Endometrial microvascular endothelial cells (primary cell): ENCODE results near the gene PDZRN4. TPM values are rescaled to one million over a fixed set of nuclear protein-coding genes. Genes with fewer than 3 reads are reported as not detected.
"Not testable (repeated sequence)": the region's sequence is repeated elsewhere in the genome, so short reads cannot be mapped to it uniquely, and the experiment has no call there.

ENCODE experiments used
- in situ Hi-C: cut with HindIII; loops from 2 replicates; pipeline ENCODE4 v1.10.0; 2017; ENCODE audit warnings: low sequenced_read_pairs, low pct_unique_long_range_greater_than_20kb; ENCODE audit errors: inconsistent ontology term
- total RNA-seq: library from RNA; depleted of rRNA; stranded (reverse); fragments of >200 nt; gene quantifications from one replicate; pipeline ENCODE4 v1.2.3, GENCODE V29; 2015; ENCODE audit errors: inconsistent ontology term

Gene PDZRN4
- total RNA-seq = not detected

GRCh38 chr12:41188058-41188840 lies at the start of gene PDZRN4:
Gene PDZRN4, plus strand, starts transcription at chr12:41188320.
- in situ Hi-C loops = no loop called here

GRCh38 chr12:41140117-41140516 lies 48.0 kb upstream of the PDZRN4 start:
- in situ Hi-C loops = no loop called here

GRCh38 chr12:41141104-41141503 lies 47.0 kb upstream of the PDZRN4 start:
- in situ Hi-C loops = no loop called here

GRCh38 chr12:41142376-41142775 lies 45.7 kb upstream of the PDZRN4 start:
- in situ Hi-C loops = no loop called here

DNA sequence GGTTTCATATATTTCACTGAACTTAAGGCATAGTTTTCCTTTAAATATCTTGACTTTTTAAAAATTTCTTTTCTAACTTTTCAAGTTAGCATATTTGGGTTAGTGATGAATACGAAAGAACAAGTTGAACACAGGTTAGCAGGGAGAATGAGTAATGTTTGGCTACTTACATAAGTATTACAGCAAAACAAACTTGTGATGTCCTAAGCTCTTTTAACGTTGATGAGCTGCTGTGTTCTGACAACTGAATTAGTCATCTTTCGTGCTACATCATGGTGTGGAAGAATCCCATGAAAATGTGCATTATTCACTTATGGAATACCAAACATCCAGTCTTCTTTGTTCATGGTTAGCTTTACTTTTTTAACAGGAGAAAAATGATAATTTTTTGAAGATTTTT lies 36.3 kb upstream of the PDZRN4 start:
- in situ Hi-C loops = no loop called here

DNA sequence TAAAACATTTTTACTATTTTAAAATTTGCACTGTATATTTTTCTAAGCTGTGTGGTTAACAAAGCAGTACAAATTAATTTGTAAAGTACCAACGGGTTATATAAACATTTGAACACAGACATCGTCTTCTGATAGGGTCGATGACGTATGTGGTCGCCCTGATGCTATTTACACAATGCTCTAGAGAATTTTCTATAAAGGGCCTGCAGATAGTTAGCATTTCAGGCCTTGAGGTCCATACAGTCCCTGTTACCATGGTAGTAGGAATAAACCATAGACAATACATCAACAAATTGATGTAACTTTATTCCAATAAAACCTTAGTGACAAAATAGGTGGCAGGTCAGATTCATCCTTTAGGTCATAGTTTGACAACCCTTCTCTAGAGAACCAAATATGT lies 25.7 kb upstream of the PDZRN4 start:
- in situ Hi-C loops = no loop called here

GRCh38 chr12:41167701-41168100 lies 20.4 kb upstream of the PDZRN4 start:
- in situ Hi-C loops = no loop called here

DNA sequence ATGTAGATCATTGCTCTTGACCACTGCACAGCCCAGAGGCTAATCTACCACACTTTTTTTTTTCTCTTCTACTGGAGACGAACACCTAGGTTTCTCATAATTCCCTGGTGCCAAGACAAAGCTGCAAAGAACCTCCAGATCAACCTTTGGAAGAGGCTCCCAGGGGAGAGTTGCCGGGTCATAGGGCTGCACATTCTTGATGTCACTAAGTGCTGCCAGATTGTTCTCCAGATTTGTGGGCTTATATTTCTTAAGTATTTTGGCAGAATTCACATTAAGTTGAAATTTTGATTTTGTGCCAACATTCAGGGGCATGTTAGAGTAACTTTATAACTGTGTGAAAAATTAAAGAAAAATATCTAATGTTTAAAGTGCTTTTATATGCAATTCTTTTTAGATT lies 13.5 kb upstream of the PDZRN4 start:
- in situ Hi-C loops = no loop called here

- in situ Hi-C loops = not testable (repeated sequence)
Measured at GRCh38 chr12:41179507-41179906, 8.6 kb upstream of the PDZRN4 start.

DNA sequence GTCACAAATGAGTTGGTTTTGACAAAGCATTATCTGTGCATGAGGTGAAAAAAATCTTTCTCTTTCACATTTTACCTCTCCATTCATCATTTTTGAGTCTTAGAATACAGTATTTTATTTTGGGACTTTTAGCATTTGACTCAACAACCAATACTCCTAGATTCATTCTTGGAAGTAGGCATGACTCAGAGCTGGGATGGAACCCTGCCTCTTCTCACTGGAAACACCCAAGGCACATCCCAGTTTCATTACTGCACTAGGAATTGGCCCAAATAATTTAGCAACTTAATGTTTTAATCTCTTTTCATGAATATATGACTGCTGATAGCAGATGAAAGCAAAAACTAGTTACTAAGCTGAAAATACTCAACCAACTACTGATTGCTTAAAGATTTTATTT lies 3.3 kb upstream of the PDZRN4 start:
- in situ Hi-C loops = no loop called here

DNA sequence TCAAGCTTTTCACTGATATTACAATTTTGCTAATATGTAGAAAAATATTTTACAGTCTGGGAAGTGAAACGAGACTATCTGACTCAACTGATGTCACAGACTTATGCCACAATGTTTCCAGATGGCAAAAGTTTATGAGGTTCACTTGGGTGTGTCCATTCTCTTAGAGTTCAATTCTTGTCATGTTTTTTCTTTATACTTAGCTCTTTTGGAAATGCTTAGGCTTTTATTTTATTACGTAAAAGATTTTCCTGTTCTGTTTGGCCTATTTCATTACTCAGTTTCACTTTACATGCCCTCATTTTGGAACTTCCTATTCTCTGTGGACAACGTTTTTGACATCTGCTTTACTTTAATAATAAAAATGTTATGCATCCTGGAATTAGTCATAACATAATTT lies 2.1 kb upstream of the PDZRN4 start:
- in situ Hi-C loops = no loop called here

DNA sequence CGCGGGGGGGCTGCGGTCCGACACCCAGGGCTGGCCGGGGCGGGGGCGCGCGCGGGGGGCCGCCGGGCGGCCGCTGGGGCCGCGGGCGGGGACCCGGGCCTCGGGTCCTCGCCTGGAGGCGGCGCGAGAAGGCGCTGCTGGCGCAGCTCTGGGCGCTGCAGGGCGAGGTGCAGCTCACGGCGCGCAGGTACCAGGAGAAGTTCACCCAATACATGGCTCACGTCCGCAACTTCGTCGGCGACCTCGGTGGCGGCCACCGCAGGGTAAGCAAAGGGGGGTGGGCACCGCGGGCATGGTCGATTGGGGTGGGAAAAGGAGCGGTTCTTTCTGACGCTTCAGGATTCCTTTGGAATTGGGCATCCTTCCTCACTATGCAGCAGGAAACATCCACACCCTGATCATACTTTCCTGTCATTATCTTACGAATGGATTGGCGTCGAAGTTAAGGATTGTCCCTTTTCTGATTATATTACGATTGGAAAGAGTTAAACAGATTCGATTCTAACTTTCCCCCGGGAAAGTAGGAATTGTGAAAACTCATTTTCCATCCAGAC lies 798 bp downstream of the PDZRN4 start:
- in situ Hi-C loops = no loop called here

GRCh38 chr12:41189395-41190251 lies 1.5 kb downstream of the PDZRN4 start:
- in situ Hi-C loops = no loop called here

GRCh38 chr12:41190338-41190737 lies 2.2 kb downstream of the PDZRN4 start:
- in situ Hi-C loops = no loop called here

- in situ Hi-C loops = not testable (repeated sequence)
Measured at GRCh38 chr12:41191549-41191948, 3.4 kb downstream of the PDZRN4 start.

DNA sequence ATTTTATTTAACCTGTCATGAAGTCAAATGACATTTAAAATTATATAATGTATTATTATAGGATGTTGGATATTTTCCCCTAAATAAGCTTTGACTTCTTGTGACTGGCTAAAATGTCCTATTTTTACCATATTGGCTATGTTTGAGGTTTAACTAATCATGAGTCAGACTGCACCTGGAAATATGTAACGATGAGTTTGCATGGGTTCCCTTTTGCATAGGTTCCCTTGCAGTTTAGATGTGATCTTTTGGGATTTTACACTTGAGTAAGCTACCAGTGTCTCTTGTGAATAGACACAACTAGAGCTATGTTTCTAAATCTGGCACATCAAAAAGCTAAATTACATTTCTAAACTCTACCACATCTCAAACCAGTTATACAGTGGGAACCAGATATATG lies 5.2 kb downstream of the PDZRN4 start:
- in situ Hi-C loops = no loop called here

GRCh38 chr12:41202051-41202450 lies 13.9 kb downstream of the PDZRN4 start:
- in situ Hi-C loops = no loop called here

GRCh38 chr12:41205070-41205709 lies 17.1 kb downstream of the PDZRN4 start:
- in situ Hi-C loops = no loop called here

DNA sequence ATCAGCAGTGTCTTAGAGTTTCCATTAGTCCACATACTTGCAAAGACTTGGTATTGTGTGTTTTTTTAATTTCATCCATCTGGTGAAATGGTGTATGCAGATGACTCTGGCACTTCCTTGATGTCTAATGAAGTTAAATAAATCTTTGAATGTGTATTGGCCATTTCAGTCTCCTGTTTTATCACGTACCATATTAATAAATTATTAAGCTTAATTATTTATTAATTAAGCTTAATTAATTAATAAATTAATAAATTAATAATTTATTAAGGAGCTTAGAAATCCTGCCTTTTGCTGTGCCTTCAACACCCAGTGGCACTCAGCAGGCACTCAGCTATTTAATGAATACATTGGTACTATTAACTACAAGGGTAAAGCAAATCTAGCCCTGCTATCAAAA lies 18.2 kb downstream of the PDZRN4 start:
- in situ Hi-C loops = no loop called here
